ENCODE results near the gene PLXNB2.

GRCh38 chr22:50242406-50242949 lies 65.0 kb downstream of the PLXNB2 start:
- TF ChIP-seq CTCF (IDR thresholded peaks at IDR 0.05; ENCODE audit: low read depth, low read length), result no peak
- no peak for TF ChIP-seq EZH2phosphoT487 (IDR thresholded peaks at IDR 0.05; ENCODE audit: low read depth)

Data from OCI-LY3 (cell line).